Renal pelvis (tissue), 4 donors: ENCODE data around the gene PDGFA. TPM values are rescaled to one million over a fixed set of nuclear protein-coding genes. Genes with fewer than 3 reads are reported as not detected.

Source experiments
- DNase-seq: peaks from one replicate; pipeline ENCODE4 v3.0.0-alpha.2; 2013
- polyA plus RNA-seq, 3 donors: library from polyadenylated mRNA; unstranded; fragments of 120-200 nt; gene quantifications; one replicate each; pipeline ENCODE4 v1.2.1, GENCODE V29; 2013; ENCODE audit not compliant: insufficient read length in 3 of 3

PDGFA gene
- polyA plus RNA-seq, 3 donors = 46.8 to 54.5 (median 47.9) TPM

- no peak for DNase-seq
These were observed 68.9 kb downstream of the PDGFA start for GRCh38 chr7:450741-451140.

- DNase-seq = no peak
These were observed 69.6 kb downstream of the PDGFA start for GRCh38 chr7:450036-450435.

GRCh38 chr7:449324-450019, 70.2 kb downstream of the PDGFA start:
- DNase-seq = no peak

- DNase-seq = no peak
These were observed 72.1 kb downstream of the PDGFA start for GRCh38 chr7:447523-447922.

Other genes starting within 250 kb of the PDGFA start
- not detected for gene FOXL3, start 229.7 kb downstream of the PDGFA start, polyA plus RNA-seq
- gene DNAAF5, start 206.9 kb upstream of the PDGFA start, polyA plus RNA-seq = 10 to 100 TPM; 39.8 to 43.8 (median 39.9) TPM
- gene PRKAR1B, start 207.4 kb upstream of the PDGFA start, polyA plus RNA-seq = 10 to 100 TPM; 38.9 to 42.7 (median 39.9) TPM